CD4-positive, alpha-beta T cell (primary cell): ENCODE measurements around the gene SRBD1. TPM values are rescaled to one million over a fixed set of nuclear protein-coding genes. Genes with fewer than 3 reads are reported as not detected.

Experiments used
- ATAC-seq: fragments of 200-7000 bp; cut with Tn5 transposase; one replicate; pipeline ENCODE4 v1.10.0; 2022; ENCODE audit warnings: mild to moderate bottlenecking; ENCODE audit not compliant: poor library complexity
- CTCF ChIA-PET: fragments of 350-600 bp; sonication (Branson Sonifier 250); formaldehyde crosslinking; loops from one replicate; lab custom pipeline; 2021; ENCODE audit warnings: antibody characterized with exemption, inconsistent platforms; lab: Charles Lee
- POLR2A ChIA-PET: fragments of 350-600 bp; sonication (Branson Sonifier 250); formaldehyde crosslinking; loops from one replicate; lab custom pipeline; 2021; ENCODE audit warnings: antibody characterized with exemption, inconsistent platforms; lab: Charles Lee
- DNase-seq, 14 experiments: peaks; one replicate each; pipeline ENCODE4 v3.0.0-alpha.2; 2013 to 2020; ENCODE audit warnings: mixed read lengths in 2 of 14
- H3K27ac ChIP-seq, 2 donors: one replicate each; pipeline versions ENCODE4 v1.5.1 to v1.7.0; 2013; ENCODE audit warnings: low read length in 2 of 2, low read depth in 1 of 2, mild to moderate bottlenecking in 1 of 2
- H3K27me3 ChIP-seq, 2 experiments: 1 replicate in 1 of 2; 2 replicates in 1 of 2; pipeline versions ENCODE4 v1.6.1 to v1.7.0; 2013; ENCODE audit warnings: low read length in 2 of 2, control low read depth in 1 of 2, mild to moderate bottlenecking in 1 of 2, moderate library complexity in 1 of 2; ENCODE audit not compliant: insufficient read depth in 2 of 2, control insufficient read depth in 1 of 2
- H3K36me3 ChIP-seq: one replicate; pipeline ENCODE4 v1.6.1; 2013; ENCODE audit warnings: low read length, control low read depth; ENCODE audit not compliant: insufficient read depth
- H3K4me1 ChIP-seq: one replicate; pipeline ENCODE4 v1.6.1; 2013; ENCODE audit warnings: low read length, control low read depth; ENCODE audit not compliant: insufficient read depth
- H3K4me3 ChIP-seq: one replicate; pipeline ENCODE4 v1.5.1; 2013; ENCODE audit warnings: mild to moderate bottlenecking, low read length, moderate library complexity
- H3K9me3 ChIP-seq, 2 experiments: 1 replicate in 1 of 2; 2 replicates in 1 of 2; pipeline versions ENCODE4 v1.6.1 to v1.7.0; 2013; ENCODE audit warnings: low read length in 2 of 2, mild to moderate bottlenecking in 2 of 2, control low read depth in 1 of 2, moderate library complexity in 1 of 2; ENCODE audit not compliant: control insufficient read depth in 1 of 2, insufficient read depth in 1 of 2
- H3K27ac Mint-ChIP-seq: one replicate; pipeline ENCODE4 v1.8.0; 2020; ENCODE audit warnings: mixed read lengths
- H3K27me3 Mint-ChIP-seq: one replicate; pipeline ENCODE4 v1.8.0; 2021; ENCODE audit warnings: mixed read lengths
- H3K36me3 Mint-ChIP-seq: one replicate; pipeline ENCODE4 v1.8.0; 2021; ENCODE audit warnings: low read depth, mixed read lengths
- H3K4me1 Mint-ChIP-seq: one replicate; pipeline ENCODE4 v1.8.0; 2021; ENCODE audit warnings: low read depth, mixed read lengths
- H3K4me3 Mint-ChIP-seq: one replicate; pipeline ENCODE4 v1.8.0; 2020; ENCODE audit warnings: mild to moderate bottlenecking, mixed read lengths
- H3K9me3 Mint-ChIP-seq: one replicate; pipeline ENCODE4 v1.8.0; 2020; ENCODE audit warnings: mixed read lengths
- CTCF ChIP-seq: fragments of 200-600 bp; IDR thresholded peaks from one replicate; pipeline ENCODE4 v1.8.0; 2022; ENCODE audit warnings: antibody characterized with exemption, mild to moderate bottlenecking
- intact Hi-C, 2 experiments: fragments of 100-400 bp; cut with DNase I in 1 of 2; cut with micrococcal nuclease in 1 of 2; formaldehyde crosslinking; loops; one replicate each; pipeline versions ENCODE4 v1.15.1 to v1.9.0; 2023 to 2025; cut with DNase I, micrococcal nuclease
- total RNA-seq, 174 experiments: library from RNA in 2 of 174; stranded (reverse) in 2 of 174; gene quantifications; one replicate each; pipeline ENCODE4 v1.2.3 and lab custom pipeline; 2021 to 2026

SRBD1 gene
- total RNA-seq, 2 experiments from 2014 or later: 14.2 to 16.0 TPM

- H3K36me3 Mint-ChIP-seq: peaks cover 48% of the 10 kb centered on the region
- ChIA-PET CTCF (interaction anchor here (0.7 kb wide), 1 partner anchor 13 kb away, joined by 5 read pairs; no protein-coding TSS in a partner anchor), POLR2A (no interaction called here)
- H3K27ac Mint-ChIP-seq: peak overlapping the region; percentile 3
- no peak for TF ChIP-seq CTCF
- peaks cover 2% of the 10 kb centered on the region for H3K36me3 ChIP-seq
- peaks cover 12% of the 10 kb centered on the region for H3K4me1 ChIP-seq
- DNase-seq (peak in 2 of 14 experiments; percentile 7 to 11), ATAC-seq (no peak)
- intact Hi-C loops: loop anchor here in 1 of 2 experiments (5.0 kb wide), 1 partner anchor 76 kb away; no protein-coding TSS in a partner anchor
- no peak overlapping the region for H3K27ac ChIP-seq
- peaks cover 3% of the 10 kb centered on the region for H3K9me3 Mint-ChIP-seq
- H3K4me3 Mint-ChIP-seq: no peak overlapping the region
- H3K27me3 Mint-ChIP-seq: no peaks in the 10 kb centered on the region
- H3K9me3 ChIP-seq: no peaks in the 10 kb centered on the region
- no peaks in the 10 kb centered on the region for H3K27me3 ChIP-seq
- H3K4me1 Mint-ChIP-seq: peaks cover 23% of the 10 kb centered on the region
- no peak overlapping the region for H3K4me3 ChIP-seq
Measured at GRCh38 chr2:45570671-45571334, 40.3 kb downstream of the SRBD1 start.

- intact Hi-C loops: loop anchor here (5.0 to 10.0 kb wide), 4 partner anchors 43 to 1574 kb away; partner anchors contain the start of genes CAMKMT (in 1 of the 2), LRPPRC (in 1 of the 2), PREPL (in 1 of the 2) and PRKCE (in 1 of the 2)
- no peak overlapping the region for H3K4me3 Mint-ChIP-seq
- CTCF ChIA-PET: interaction anchor here (2.0 kb wide), 1 partner anchor 16 kb away, joined by 7 read pairs; no protein-coding TSS in a partner anchor
Measured at GRCh38 chr2:45568935-45569334, 42.1 kb downstream of the SRBD1 start.

More at GRCh38 chr2:45568935-45569334, 42.1 kb downstream of the SRBD1 start:
- Histone ChIP-seq H3K27me3 (no peaks in the 10 kb centered on the region), H3K4me3 (no peak overlapping the region), H3K9me3 (no peaks in the 10 kb centered on the region), H3K4me1 (peaks cover 12% of the 10 kb centered on the region), H3K36me3 (peaks cover 2% of the 10 kb centered on the region), H3K27ac (peak overlapping the region; percentile 58 to 85)
- H3K4me1 Mint-ChIP-seq: peaks cover 39% of the 10 kb centered on the region
- H3K27me3 Mint-ChIP-seq: no peaks in the 10 kb centered on the region
- POLR2A ChIA-PET: interaction anchor here (1.4 to 1.7 kb wide), 2 partner anchors 83 to 1207 kb away, joined by 5 to 8 read pairs; partner anchors contain the start of genes CAMKMT, PREPL and PRKCE
- TF ChIP-seq CTCF: no peak
- H3K9me3 Mint-ChIP-seq: peaks cover 5% of the 10 kb centered on the region
- DNase-seq: no peak
- no peak for ATAC-seq
- peak overlapping the region; percentile 87 for H3K27ac Mint-ChIP-seq
- peaks cover 41% of the 10 kb centered on the region for H3K36me3 Mint-ChIP-seq
